NAMALWA (cell line): ENCODE data around the gene OR6N2.
A peak's percentile ranks its signal among the peaks of the same experiment; 100 is the strongest.

ENCODE experiments used
- DNase-seq: peaks from one replicate; pipeline ENCODE4 v3.0.0-alpha.2; 2015; ENCODE audit warnings: low spot score

The OR6N2 gene

GRCh38 chr1:158781104-158781503 is at the start of gene OR6N2:
TSS of gene OR6N2 (minus strand) at chr1:158781204. CDS start at chr1:158777635, 3,569 bp downstream.
- no peak for DNase-seq

GRCh38 chr1:158830074-158830677 is 49.2 kb upstream of the OR6N2 start:
- no peak for DNase-seq

- no peak for DNase-seq
Observed at GRCh38 chr1:158821723-158822122, 40.7 kb upstream of the OR6N2 start.

- DNase-seq: no peak
Observed at GRCh38 chr1:158819461-158820443, 38.7 kb upstream of the OR6N2 start.

GRCh38 chr1:158818975-158819431 is 38.0 kb upstream of the OR6N2 start:
- no peak for DNase-seq

GRCh38 chr1:158818560-158818959 is 37.6 kb upstream of the OR6N2 start:
- no peak for DNase-seq

GRCh38 chr1:158814970-158815369 is 34.0 kb upstream of the OR6N2 start:
- DNase-seq: no peak

GRCh38 chr1:158813164-158813563 is 32.2 kb upstream of the OR6N2 start:
- DNase-seq: no peak

GRCh38 chr1:158812336-158812735 is 31.3 kb upstream of the OR6N2 start:
- no peak for DNase-seq

GRCh38 chr1:158810311-158810710 is 29.3 kb upstream of the OR6N2 start:
- DNase-seq: no peak

GRCh38 chr1:158809862-158810261 is 28.9 kb upstream of the OR6N2 start:
- DNase-seq: no peak

- no peak for DNase-seq
Observed at GRCh38 chr1:158809256-158809655, 28.3 kb upstream of the OR6N2 start.

GRCh38 chr1:158806916-158807536 is 26.0 kb upstream of the OR6N2 start:
- DNase-seq: no peak

- no peak for DNase-seq
Observed at GRCh38 chr1:158803678-158804077, 22.7 kb upstream of the OR6N2 start.

GRCh38 chr1:158801396-158801795 is 20.4 kb upstream of the OR6N2 start:
- DNase-seq: no peak

- no peak for DNase-seq
Observed at GRCh38 chr1:158800526-158800925, 19.5 kb upstream of the OR6N2 start.

GRCh38 chr1:158799689-158800088 is 18.7 kb upstream of the OR6N2 start:
- no peak for DNase-seq

- peak; percentile 28 for DNase-seq
Observed at GRCh38 chr1:158798531-158798930, 17.5 kb upstream of the OR6N2 start.

- no peak for DNase-seq
Observed at GRCh38 chr1:158794247-158794646, 13.2 kb upstream of the OR6N2 start.

- peak; percentile 53 for DNase-seq
Observed at GRCh38 chr1:158793604-158794003, 12.6 kb upstream of the OR6N2 start.

GRCh38 chr1:158771950-158772866 is 8.8 kb downstream of the OR6N2 start, which contains the start of gene OR6N1:
TSS of gene OR6N1 (minus strand) at chr1:158772195. CDS start at chr1:158766682, 5,513 bp downstream.
- no peak for DNase-seq
